Vagina (tissue), 2 donors: ENCODE results near the gene COL16A1. TPM values are rescaled to one million over a fixed set of nuclear protein-coding genes. Genes with fewer than 3 reads are reported as not detected.

Experiments
- DNase-seq, 2 donors: peaks; one replicate each; pipeline ENCODE4 v3.0.0-alpha.2; 2017; ENCODE audit errors: extremely low spot score in 2 of 2
- H3K27ac ChIP-seq: fragments of 200-600 bp; sonication (generic); one replicate; pipeline ENCODE4 v1.5.1; 2019
- H3K27me3 ChIP-seq: fragments of 200-600 bp; sonication (generic); one replicate; pipeline ENCODE4 v1.5.1; 2019
- H3K36me3 ChIP-seq, 2 donors: fragments of 200-600 bp; sonication (generic); one replicate each; pipeline ENCODE4 v1.5.1; 2017 to 2019
- H3K4me1 ChIP-seq: fragments of 200-600 bp; sonication (generic); one replicate; pipeline ENCODE4 v1.5.1; 2019
- H3K4me3 ChIP-seq, 2 donors: fragments of 200-600 bp; sonication (generic); 1 replicate in 1 of 2; 2 replicates in 1 of 2; pipeline ENCODE4 v1.5.1; 2016 to 2019
- H3K9me3 ChIP-seq: fragments of 200-600 bp; sonication (generic); one replicate; pipeline ENCODE4 v1.5.1; 2019
- POLR2A ChIP-seq, 2 donors: fragments of 450-650 bp; IDR thresholded peaks; one replicate each; pipeline ENCODE4 v1.6.1; 2017; ENCODE audit warnings: antibody characterized with exemption in 2 of 2, mild to moderate bottlenecking in 2 of 2, moderate library complexity in 2 of 2
- POLR2AphosphoS5 ChIP-seq, 2 donors: sonication (generic); formaldehyde crosslinking; IDR thresholded peaks; one replicate each; pipeline ENCODE4 v1.9.0; 2017; ENCODE audit warnings: antibody characterized with exemption in 2 of 2, mild to moderate bottlenecking in 2 of 2, low read depth in 1 of 2; ENCODE audit not compliant: insufficient read depth in 1 of 2
- intact Hi-C: fragments of 100-400 bp; cut with DNase I; formaldehyde crosslinking; loops from one replicate; pipeline ENCODE4 v1.15.1; 2023
- total RNA-seq: library from RNA; depleted of rRNA; stranded (reverse); fragments of >200 nt; gene quantifications from one replicate; pipeline ENCODE4 v1.2.3, GENCODE V29; 2016
- TF ChIP-seq, protein P1 (sequence below), 3 experiments: fragments of 450-650 bp in 2 of 3; fragments of 200-600 bp in 1 of 3; sonication (generic) in 1 of 3; IDR thresholded peaks; one replicate each; pipeline ENCODE4 v1.5.1; 2017 to 2019; ENCODE audit warnings: antibody characterized with exemption in 3 of 3, mild to moderate bottlenecking in 2 of 3, moderate library complexity in 2 of 3

Gene COL16A1
- total RNA-seq, 1 donor from 2014 or later = 82.3 TPM

DNA sequence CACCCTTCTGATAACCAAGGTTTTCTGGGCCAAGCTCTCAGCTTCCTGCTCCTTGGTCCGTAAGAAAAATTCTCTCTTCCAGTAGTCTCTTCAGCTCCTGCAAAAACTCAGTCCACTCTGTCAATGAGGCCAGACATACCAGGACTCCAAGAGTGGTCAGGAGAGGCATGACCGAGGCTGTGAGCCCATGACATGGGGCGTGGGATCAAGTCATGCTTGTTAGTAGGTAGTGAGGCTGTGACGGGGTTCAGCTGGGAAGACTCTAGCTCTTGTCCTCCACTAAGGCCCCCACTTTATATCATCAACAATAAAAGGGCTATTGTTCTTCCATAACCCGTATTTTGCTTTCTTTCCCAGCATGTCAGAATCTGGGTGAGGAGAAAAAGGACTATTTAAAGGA, 96.5 kb downstream of the COL16A1 start:
- Histone ChIP-seq H3K9me3 (no peaks in the 10 kb centered on the region), H3K27ac (no peak overlapping the region), H3K27me3 (no peaks in the 10 kb centered on the region), H3K4me3 (no peak overlapping the region), H3K36me3 (no peaks in the 10 kb centered on the region), H3K4me1 (no peaks in the 10 kb centered on the region)
- DNase-seq = no peak
- intact Hi-C loops = no loop called here
- TF ChIP-seq POLR2A (IDR thresholded peaks at IDR 0.05) = no peak
- TF ChIP-seq, protein P1, sequence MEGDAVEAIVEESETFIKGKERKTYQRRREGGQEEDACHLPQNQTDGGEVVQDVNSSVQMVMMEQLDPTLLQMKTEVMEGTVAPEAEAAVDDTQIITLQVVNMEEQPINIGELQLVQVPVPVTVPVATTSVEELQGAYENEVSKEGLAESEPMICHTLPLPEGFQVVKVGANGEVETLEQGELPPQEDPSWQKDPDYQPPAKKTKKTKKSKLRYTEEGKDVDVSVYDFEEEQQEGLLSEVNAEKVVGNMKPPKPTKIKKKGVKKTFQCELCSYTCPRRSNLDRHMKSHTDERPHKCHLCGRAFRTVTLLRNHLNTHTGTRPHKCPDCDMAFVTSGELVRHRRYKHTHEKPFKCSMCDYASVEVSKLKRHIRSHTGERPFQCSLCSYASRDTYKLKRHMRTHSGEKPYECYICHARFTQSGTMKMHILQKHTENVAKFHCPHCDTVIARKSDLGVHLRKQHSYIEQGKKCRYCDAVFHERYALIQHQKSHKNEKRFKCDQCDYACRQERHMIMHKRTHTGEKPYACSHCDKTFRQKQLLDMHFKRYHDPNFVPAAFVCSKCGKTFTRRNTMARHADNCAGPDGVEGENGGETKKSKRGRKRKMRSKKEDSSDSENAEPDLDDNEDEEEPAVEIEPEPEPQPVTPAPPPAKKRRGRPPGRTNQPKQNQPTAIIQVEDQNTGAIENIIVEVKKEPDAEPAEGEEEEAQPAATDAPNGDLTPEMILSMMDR (IDR thresholded peaks at IDR 0.05) = no peak
- no peak for TF ChIP-seq POLR2AphosphoS5 (IDR thresholded peaks at IDR 0.05; ENCODE audit: insufficient read depth in 1 of 2, low read depth in 1 of 2)

DNA sequence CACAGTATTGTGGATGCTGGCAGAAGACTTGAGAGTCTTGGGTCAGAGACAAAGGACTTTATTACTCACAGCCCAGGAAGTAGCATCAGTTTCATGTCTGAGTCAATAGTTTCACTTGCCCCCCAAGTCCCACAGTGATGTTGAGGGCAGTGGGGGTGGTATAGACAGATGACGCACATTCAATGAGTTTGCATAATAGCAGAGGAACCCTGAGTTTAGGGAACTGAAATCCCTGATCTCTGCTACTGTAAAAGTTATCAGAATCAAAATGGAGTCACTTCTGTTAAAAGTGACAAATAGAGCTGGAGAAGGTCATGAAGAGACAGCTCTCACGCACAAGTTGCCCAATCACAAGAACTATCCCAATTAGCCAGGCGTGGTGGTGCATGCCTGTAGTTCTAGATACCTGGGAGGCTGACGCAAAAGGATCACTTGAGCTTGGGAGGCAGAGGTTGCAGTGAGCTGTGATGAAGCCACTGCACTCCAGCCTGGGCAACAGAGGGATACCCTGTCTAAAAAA, 97.8 kb downstream of the COL16A1 start:
- Histone ChIP-seq H3K27ac (no peak overlapping the region), H3K4me3 (no peak overlapping the region), H3K36me3 (no peaks in the 10 kb centered on the region), H3K27me3 (no peaks in the 10 kb centered on the region), H3K4me1 (no peaks in the 10 kb centered on the region), H3K9me3 (no peaks in the 10 kb centered on the region)
- no peak for DNase-seq
- TF ChIP-seq, protein P1 (IDR thresholded peaks at IDR 0.05) = no peak
- TF ChIP-seq POLR2A (IDR thresholded peaks at IDR 0.05) (no peak), POLR2AphosphoS5 (IDR thresholded peaks at IDR 0.05; ENCODE audit: insufficient read depth in 1 of 2, low read depth in 1 of 2) (no peak)
- intact Hi-C loops = no loop called here

Other genes with a start within 250 kb of the COL16A1 start
- 142 TPM for gene TINAGL1, start 127.5 kb downstream of the COL16A1 start, total RNA-seq
- gene HCRTR1, start 86.3 kb downstream of the COL16A1 start, total RNA-seq = not detected
- gene PEF1, start 59.1 kb downstream of the COL16A1 start, total RNA-seq = 53.3 TPM
- 3.9 TPM for gene ADGRB2, start 60.3 kb upstream of the COL16A1 start, total RNA-seq
- gene SPOCD1, start 112.0 kb upstream of the COL16A1 start, total RNA-seq = 4.2 TPM
- 112 TPM for gene PTP4A2, start 234.4 kb upstream of the COL16A1 start, total RNA-seq